NCI-H146 (cell line): Measurements from ENCODE around the gene PCBD2.
"Not testable (repeated sequence)": the region's sequence is repeated elsewhere in the genome, so short reads cannot be mapped to it uniquely, and the experiment has no call there.

ENCODE experiments used
- DNase-seq: peaks from one replicate; lab custom pipeline; 2025; lab: John Stamatoyannopoulos, UW

PCBD2 gene

GRCh38 chr5:134906811-134907210 lies 1.9 kb downstream of the PCBD2 start:
- no peak for DNase-seq

- not testable (repeated sequence) for DNase-seq
These were observed 5.8 kb downstream of the PCBD2 start for GRCh38 chr5:134910752-134911151.

GRCh38 chr5:134911285-134912206 lies 6.6 kb downstream of the PCBD2 start:
- no peak for DNase-seq

GRCh38 chr5:134913254-134913653 lies 8.3 kb downstream of the PCBD2 start:
- no peak for DNase-seq

GRCh38 chr5:134913795-134914194 lies 8.9 kb downstream of the PCBD2 start:
- no peak for DNase-seq

GRCh38 chr5:134917070-134917815 lies 12.3 kb downstream of the PCBD2 start:
- DNase-seq: no peak

- no peak for DNase-seq
These were observed 13.9 kb downstream of the PCBD2 start for GRCh38 chr5:134918861-134919260.

GRCh38 chr5:134920848-134921575 lies 16.1 kb downstream of the PCBD2 start:
- no peak for DNase-seq

GRCh38 chr5:134932508-134932907 lies 27.6 kb downstream of the PCBD2 start:
- no peak for DNase-seq

GRCh38 chr5:134934202-134934601 lies 29.3 kb downstream of the PCBD2 start:
- no peak for DNase-seq

- no peak for DNase-seq
These were observed 31.0 kb downstream of the PCBD2 start for GRCh38 chr5:134935711-134936602.

- no peak for DNase-seq
These were observed 32.6 kb downstream of the PCBD2 start for GRCh38 chr5:134937526-134937925.

- no peak for DNase-seq
These were observed 33.1 kb downstream of the PCBD2 start for GRCh38 chr5:134938030-134938429.

- DNase-seq: no peak
These were observed 34.6 kb downstream of the PCBD2 start for GRCh38 chr5:134939500-134939899.

- DNase-seq: no peak
These were observed 38.6 kb downstream of the PCBD2 start for GRCh38 chr5:134943547-134943946.

- DNase-seq: no peak
These were observed 39.7 kb downstream of the PCBD2 start for GRCh38 chr5:134944630-134945029.

- no peak for DNase-seq
These were observed 40.1 kb downstream of the PCBD2 start for GRCh38 chr5:134945041-134945440.

- no peak for DNase-seq
These were observed 44.0 kb downstream of the PCBD2 start for GRCh38 chr5:134948911-134949310.

- no peak for DNase-seq
These were observed 44.4 kb downstream of the PCBD2 start for GRCh38 chr5:134949316-134949715.

GRCh38 chr5:134957920-134958608 lies 53.1 kb downstream of the PCBD2 start:
- peak; percentile 0 for DNase-seq

- DNase-seq: peak; percentile 20
These were observed 53.8 kb downstream of the PCBD2 start for GRCh38 chr5:134958755-134959154.
